HG02943 (cell line): Measurements from ENCODE around the gene PKNOX2.

Experiments used
- ATAC-seq: cut with Tn5 transposase; IDR thresholded peaks from one replicate; pipeline ENCODE4 v1.9.1; 2021; ENCODE audit warnings: mild to moderate bottlenecking, low read depth, moderate library complexity; ENCODE audit not compliant: unreplicated experiment

PKNOX2 gene

GRCh38 chr11:125154378-125155099 lies 10.0 kb upstream of the PKNOX2 start:
- no peak for ATAC-seq

GRCh38 chr11:125155100-125155444 lies 9.5 kb upstream of the PKNOX2 start:
- ATAC-seq: no peak

GRCh38 chr11:125155767-125156166 lies 8.8 kb upstream of the PKNOX2 start:
- no peak for ATAC-seq

- no peak for ATAC-seq
Observed at GRCh38 chr11:125156346-125157117, 8.0 kb upstream of the PKNOX2 start.

GRCh38 chr11:125157118-125157733 lies 7.3 kb upstream of the PKNOX2 start:
- ATAC-seq: no peak

GRCh38 chr11:125157953-125158680 lies 6.4 kb upstream of the PKNOX2 start:
- no peak for ATAC-seq

GRCh38 chr11:125162743-125163142 lies 1.8 kb upstream of the PKNOX2 start:
- ATAC-seq: no peak

GRCh38 chr11:125163431-125164063 lies 1.0 kb upstream of the PKNOX2 start:
- ATAC-seq: no peak

GRCh38 chr11:125164091-125164421 lies 495 bp upstream of the PKNOX2 start:
- ATAC-seq: no peak

GRCh38 chr11:125165111-125165842 lies 726 bp downstream of the PKNOX2 start:
- no peak for ATAC-seq

- ATAC-seq: no peak
Observed at GRCh38 chr11:125165843-125166763, 1.6 kb downstream of the PKNOX2 start.

GRCh38 chr11:125166764-125167291 lies 2.3 kb downstream of the PKNOX2 start:
- ATAC-seq: no peak

- no peak for ATAC-seq
Observed at GRCh38 chr11:125167292-125167953, 2.9 kb downstream of the PKNOX2 start.

GRCh38 chr11:125167954-125168835 lies 3.6 kb downstream of the PKNOX2 start:
- ATAC-seq: no peak

- no peak for ATAC-seq
Observed at GRCh38 chr11:125168918-125169456, 4.4 kb downstream of the PKNOX2 start.

- ATAC-seq: no peak
Observed at GRCh38 chr11:125170001-125170509, 5.5 kb downstream of the PKNOX2 start.
